Type B pancreatic cell (in vitro differentiated cells): Measurements from ENCODE around the gene ARHGEF10L. TPM values are rescaled to one million over a fixed set of nuclear protein-coding genes. Genes with fewer than 3 reads are reported as not detected.

Source experiments
- DNase-seq: peaks from one replicate; pipeline ENCODE4 v3.0.0; 2021; ENCODE audit warnings: mixed read lengths; ENCODE audit not compliant: unreplicated experiment; ENCODE audit errors: extremely low spot score
- H3K27ac Mint-ChIP-seq: 2 replicates; pipeline ENCODE4 v1.8.0; 2021; ENCODE audit warnings: mild to moderate bottlenecking, mixed read lengths
- H3K27me3 Mint-ChIP-seq: 2 replicates; pipeline ENCODE4 v1.8.0; 2021; ENCODE audit warnings: mixed read lengths
- H3K36me3 Mint-ChIP-seq: 2 replicates; pipeline ENCODE4 v1.8.0; 2021; ENCODE audit warnings: mixed read lengths
- H3K4me1 Mint-ChIP-seq: one replicate; pipeline ENCODE4 v1.8.0; 2021; ENCODE audit warnings: mixed read lengths; ENCODE audit not compliant: unreplicated experiment
- H3K4me3 Mint-ChIP-seq: 2 replicates; pipeline ENCODE4 v1.8.0; 2021; ENCODE audit warnings: mild to moderate bottlenecking, mixed read lengths
- H3K9me3 Mint-ChIP-seq: 2 replicates; pipeline ENCODE4 v1.8.0; 2021; ENCODE audit warnings: mixed read lengths
- CTCF ChIP-seq: fragments of 200-600 bp; sonication (generic); conservative IDR thresholded peaks from 2 replicates; pipeline ENCODE4 v1.5.0; 2021; ENCODE audit warnings: antibody characterized with exemption, mild to moderate bottlenecking
- total RNA-seq: library from RNA; stranded (reverse); gene quantifications from 2 replicates; pipeline ENCODE4 v1.2.1, GENCODE V29; 2021; ENCODE audit warnings: low replicate concordance

The ARHGEF10L gene
- total RNA-seq, 1 donor from 2014 or later, result 36.0 TPM

GRCh38 chr1:17591814-17592430 lies 52.4 kb downstream of the ARHGEF10L start:
- peaks cover 47% of the 10 kb centered on the region for H3K4me1 Mint-ChIP-seq
- H3K27ac Mint-ChIP-seq, result no peak overlapping the region
- no peak for DNase-seq

GRCh38 chr1:17594026-17594425 lies 54.5 kb downstream of the ARHGEF10L start:
- Mint-ChIP-seq H3K27me3 (no peaks in the 10 kb centered on the region), H3K4me3 (peak overlapping the region; percentile 6), H3K27ac (peak overlapping the region; percentile 48), H3K4me1 (peaks cover 42% of the 10 kb centered on the region), H3K36me3 (peaks cover 11% of the 10 kb centered on the region), H3K9me3 (no peaks in the 10 kb centered on the region)
- DNase-seq, result no peak
- no peak for TF ChIP-seq CTCF

More at GRCh38 chr1:17591814-17592430, 52.4 kb downstream of the ARHGEF10L start:
- no peak for TF ChIP-seq CTCF
- Mint-ChIP-seq H3K27me3 (no peaks in the 10 kb centered on the region), H3K36me3 (peaks cover 11% of the 10 kb centered on the region), H3K9me3 (no peaks in the 10 kb centered on the region), H3K4me3 (no peak overlapping the region)

GRCh38 chr1:17594690-17595601 lies 55.4 kb downstream of the ARHGEF10L start:
- Mint-ChIP-seq H3K9me3 (no peaks in the 10 kb centered on the region), H3K4me1 (peaks cover 33% of the 10 kb centered on the region), H3K4me3 (no peak overlapping the region), H3K27me3 (no peaks in the 10 kb centered on the region), H3K27ac (peak overlapping the region; percentile 48), H3K36me3 (peaks cover 8% of the 10 kb centered on the region)
- no peak for DNase-seq
- TF ChIP-seq CTCF, result no peak

GRCh38 chr1:17595602-17595925 lies 56.1 kb downstream of the ARHGEF10L start:
- Mint-ChIP-seq H3K27me3 (no peaks in the 10 kb centered on the region), H3K4me3 (no peak overlapping the region), H3K4me1 (peaks cover 28% of the 10 kb centered on the region), H3K36me3 (peaks cover 3% of the 10 kb centered on the region), H3K27ac (peak overlapping the region; percentile 94), H3K9me3 (no peaks in the 10 kb centered on the region)
- DNase-seq, result no peak
- no peak for TF ChIP-seq CTCF

GRCh38 chr1:17596186-17596585 lies 56.7 kb downstream of the ARHGEF10L start:
- no peak for TF ChIP-seq CTCF
- peaks cover 28% of the 10 kb centered on the region for H3K4me1 Mint-ChIP-seq
- H3K27ac Mint-ChIP-seq, result peak overlapping the region; percentile 94
- no peaks in the 10 kb centered on the region for H3K9me3 Mint-ChIP-seq
- peaks cover 3% of the 10 kb centered on the region for H3K36me3 Mint-ChIP-seq
- peak overlapping the region; percentile 52 for H3K4me3 Mint-ChIP-seq
- no peak for DNase-seq
- no peaks in the 10 kb centered on the region for H3K27me3 Mint-ChIP-seq
